ENCODE data around the gene DENND5A.

The DENND5A gene

GRCh38 chr11:9094420-9094819 lies 170.7 kb downstream of the DENND5A start:
- no peak for DNase-seq

- no peak for DNase-seq
Observed at GRCh38 chr11:9092853-9093778, 172.0 kb downstream of the DENND5A start.

GRCh38 chr11:9092072-9092471 lies 173.1 kb downstream of the DENND5A start:
- no peak for DNase-seq

- DNase-seq, result no peak
Observed at GRCh38 chr11:9091044-9091922, 173.9 kb downstream of the DENND5A start, which contains the start of gene SCUBE2. Gene SCUBE2, minus strand, starts transcription at chr11:9091599. Its CDS starts 71 bp downstream, at chr11:9091528.

- no peak for DNase-seq
Observed at GRCh38 chr11:9090488-9091043, 174.6 kb downstream of the DENND5A start.

- DNase-seq, result no peak
Observed at GRCh38 chr11:9089636-9090035, 175.5 kb downstream of the DENND5A start.

GRCh38 chr11:9089061-9089460 lies 176.1 kb downstream of the DENND5A start:
- no peak for DNase-seq
